Mesendoderm (in vitro differentiated cells): ENCODE data around the gene C9orf43.

ENCODE experiments used
- DNase-seq: peaks from one replicate; pipeline ENCODE4 v3.0.0; 2013
- H2AK5ac ChIP-seq: 2 replicates; pipeline ENCODE4 v1.6.1; 2013; ENCODE audit warnings: low read length, inconsistent platforms
- H2BK120ac ChIP-seq: 2 replicates; pipeline ENCODE4 v1.6.1; 2013; ENCODE audit warnings: low read depth, mild to moderate bottlenecking, low read length, moderate library complexity, mixed read lengths
- H2BK15ac ChIP-seq: replicated peaks from 2 replicates; pipeline ENCODE4 v1.6.1; 2013; ENCODE audit warnings: low read depth, mild to moderate bottlenecking, moderate library complexity
- H2BK5ac ChIP-seq: 2 replicates; pipeline ENCODE4 v1.6.1; 2013; ENCODE audit warnings: low read length, inconsistent platforms
- H3K18ac ChIP-seq: 2 replicates; pipeline ENCODE4 v1.6.1; 2013; ENCODE audit warnings: mild to moderate bottlenecking, low read length, mixed read lengths
- H3K23ac ChIP-seq: one replicate; pipeline ENCODE4 v1.6.1; 2013; ENCODE audit warnings: low read length
- H3K27ac ChIP-seq: 2 replicates; pipeline ENCODE4 v1.5.1; 2013; ENCODE audit warnings: low read depth, mild to moderate bottlenecking, inconsistent platforms, low read length, moderate library complexity
- H3K27me3 ChIP-seq: 2 replicates; pipeline ENCODE4 v1.6.1; 2013; ENCODE audit warnings: low read length, control low read depth, mild to moderate bottlenecking, inconsistent platforms; ENCODE audit not compliant: insufficient read depth, poor library complexity
- H3K36me3 ChIP-seq: 2 replicates; pipeline ENCODE4 v1.6.1; 2013; ENCODE audit warnings: low read length, inconsistent platforms; ENCODE audit not compliant: control insufficient read depth, insufficient read depth
- H3K4ac ChIP-seq: one replicate; pipeline ENCODE4 v1.6.1; 2013; ENCODE audit warnings: low read depth, mild to moderate bottlenecking, low read length, moderate library complexity
- H3K4me1 ChIP-seq: 2 replicates; pipeline ENCODE4 v1.6.1; 2013; ENCODE audit warnings: low read depth, low read length, inconsistent platforms; ENCODE audit not compliant: control insufficient read depth
- H3K4me2 ChIP-seq: 2 replicates; pipeline ENCODE4 v1.6.1; 2013; ENCODE audit warnings: low read length
- H3K4me3 ChIP-seq: 2 replicates; pipeline ENCODE4 v1.5.1; 2013; ENCODE audit warnings: mild to moderate bottlenecking, low read length
- H3K56ac ChIP-seq: one replicate; pipeline ENCODE4 v1.6.1; 2013; ENCODE audit warnings: low read length
- H3K79me1 ChIP-seq: 2 replicates; pipeline ENCODE4 v1.6.1; 2013; ENCODE audit warnings: low read length, inconsistent platforms
- H3K79me2 ChIP-seq: 2 replicates; pipeline ENCODE4 v1.6.1; 2013; ENCODE audit warnings: mild to moderate bottlenecking, low read length; ENCODE audit not compliant: control insufficient read depth, insufficient read depth
- H3K9ac ChIP-seq: 2 replicates; pipeline ENCODE4 v1.6.1; 2013; ENCODE audit warnings: low read length, inconsistent platforms
- H4K5ac ChIP-seq: one replicate; pipeline ENCODE4 v1.6.1; 2013; ENCODE audit warnings: low read length
- H4K8ac ChIP-seq: one replicate; pipeline ENCODE4 v1.6.1; 2013; ENCODE audit warnings: low read depth, mild to moderate bottlenecking, control low read depth, low read length, moderate library complexity
- WGBS: extraction: QIAGEN DNeasy Blood & Tissue Kit; methylation state at CpG from one replicate; pipeline ENCODE4 v1.1.7; 2013; ENCODE audit warnings: low lambda C conversion rate, missing lambda C conversion rate; ENCODE audit not compliant: insufficient coverage; ENCODE audit errors: extremely low coverage; 5-methylcytosine and 5-hydroxymethylcytosine counted together

Gene C9orf43

DNA sequence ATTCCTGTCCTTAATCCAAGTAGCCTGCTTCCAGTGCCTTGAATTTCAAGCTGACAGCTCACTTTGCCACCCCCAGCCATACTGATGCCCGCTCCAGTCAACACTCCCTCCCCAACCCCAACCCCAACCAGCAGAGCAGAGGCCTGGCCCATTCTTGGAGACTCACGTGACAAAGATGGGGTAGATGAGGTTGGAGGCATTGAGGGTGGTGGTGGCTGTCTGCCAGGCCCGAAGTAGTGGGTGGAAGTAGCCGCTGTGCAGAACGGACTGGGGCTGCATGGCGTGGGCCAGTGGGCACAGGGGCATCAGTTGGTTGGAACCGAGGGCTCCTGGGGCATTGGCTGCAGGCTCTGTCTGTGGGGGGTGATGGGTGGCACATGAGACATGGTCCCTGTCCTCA lies 17.3 kb upstream of the C9orf43 start:
- H3K27me3 ChIP-seq = no peaks in the 10 kb centered on the region
- H4K8ac ChIP-seq = no peak overlapping the region
- no peaks in the 10 kb centered on the region for H3K79me2 ChIP-seq
- no peaks in the 10 kb centered on the region for H3K79me1 ChIP-seq
- H3K4ac ChIP-seq = no peak overlapping the region
- no peak overlapping the region for H3K18ac ChIP-seq
- H3K27ac ChIP-seq = no peak overlapping the region
- no peak overlapping the region for H3K4me3 ChIP-seq
- DNase-seq = no peak
- no peak overlapping the region for H3K9ac ChIP-seq
- no peak overlapping the region for H3K23ac ChIP-seq
- H2BK15ac ChIP-seq = no peak overlapping the region
- no peak overlapping the region for H2BK5ac ChIP-seq
- no peak overlapping the region for H2BK120ac ChIP-seq
- H2AK5ac ChIP-seq = no peak overlapping the region
- WGBS = no CpG with 5 or more reads among the region's 7 CpGs
- H3K56ac ChIP-seq = no peak overlapping the region
- H3K36me3 ChIP-seq = peaks cover 2% of the 10 kb centered on the region
- H3K4me1 ChIP-seq = no peaks in the 10 kb centered on the region
- H4K5ac ChIP-seq = no peak overlapping the region
- no peak overlapping the region for H3K4me2 ChIP-seq

DNA sequence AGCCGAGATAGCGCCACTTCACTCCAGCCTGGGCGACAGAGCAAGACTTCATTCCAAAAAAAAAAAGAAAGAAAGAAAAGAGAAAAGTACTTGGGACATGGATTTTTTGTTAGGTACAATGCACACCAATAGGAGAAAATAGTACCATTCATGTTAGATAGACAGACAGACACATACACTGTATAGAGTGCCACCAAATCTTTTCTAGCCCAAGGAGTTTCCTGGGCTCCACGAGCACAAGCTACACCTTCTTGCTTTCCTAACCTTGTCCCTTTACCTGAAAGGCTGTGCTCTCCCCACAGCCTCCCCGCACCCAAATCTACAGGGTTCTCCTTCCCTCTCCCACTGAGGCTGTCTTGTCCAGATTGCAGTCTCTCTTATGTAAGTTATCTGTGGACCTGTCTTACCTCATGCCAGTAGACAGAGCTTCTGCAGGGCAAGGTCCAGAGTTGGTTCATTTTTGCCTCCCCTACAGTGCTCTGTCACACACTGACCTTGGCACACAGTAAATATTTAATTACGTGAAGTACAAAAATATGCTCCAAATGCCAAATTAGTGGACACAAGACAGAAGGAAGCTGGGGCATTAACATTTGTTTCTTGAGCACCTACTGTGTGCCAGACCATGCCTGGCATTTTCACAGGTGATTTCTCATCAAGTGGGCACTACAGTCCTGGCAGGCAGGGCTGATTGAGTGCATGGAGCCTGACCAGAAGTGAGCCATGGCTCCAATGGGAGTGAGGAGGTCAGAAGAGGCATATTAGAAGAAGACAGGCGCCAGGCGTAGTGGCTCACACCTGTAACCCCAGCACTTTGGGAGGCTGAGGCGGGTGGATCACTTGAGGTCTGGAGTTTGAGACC lies 15.3 kb upstream of the C9orf43 start:
- Histone ChIP-seq H3K4me1 (no peaks in the 10 kb centered on the region), H3K36me3 (no peaks in the 10 kb centered on the region), H2AK5ac (no peak overlapping the region), H3K4me3 (no peak overlapping the region), H3K79me2 (no peaks in the 10 kb centered on the region), H3K79me1 (no peaks in the 10 kb centered on the region), H3K9ac (no peak overlapping the region), H2BK120ac (no peak overlapping the region), H3K27me3 (no peaks in the 10 kb centered on the region), H3K4ac (no peak overlapping the region), H3K56ac (no peak overlapping the region), H3K4me2 (no peak overlapping the region), H3K23ac (no peak overlapping the region), H3K18ac (no peak overlapping the region), H3K27ac (no peak overlapping the region), H4K8ac (no peak overlapping the region), H4K5ac (no peak overlapping the region), H2BK5ac (no peak overlapping the region), H2BK15ac (no peak overlapping the region)
- no CpG with 5 or more reads among the region's 9 CpGs for WGBS
- no peak for DNase-seq

DNA sequence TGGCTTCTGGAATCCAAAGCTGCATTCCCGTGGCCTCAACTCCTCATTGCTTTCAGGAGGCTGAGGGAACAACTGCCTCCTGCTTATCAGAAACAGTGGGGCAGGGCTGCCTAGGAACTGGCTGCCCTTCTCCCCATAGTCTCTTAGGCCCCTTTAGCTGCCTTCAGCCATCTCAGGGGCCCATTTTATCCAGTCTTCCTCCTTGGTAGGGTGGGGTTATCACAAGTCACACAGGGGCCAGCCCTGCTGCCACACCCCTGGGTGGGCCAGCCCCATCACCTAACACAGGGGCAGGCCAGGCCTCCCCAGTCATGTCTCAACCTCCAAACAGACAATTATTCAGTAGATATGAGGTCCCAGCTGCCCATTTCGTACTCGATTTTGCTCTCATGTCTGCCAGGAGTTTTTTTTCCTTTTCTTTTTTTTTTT lies 13.3 kb upstream of the C9orf43 start:
- no peak overlapping the region for H3K23ac ChIP-seq
- H3K27me3 ChIP-seq = no peaks in the 10 kb centered on the region
- H3K4me1 ChIP-seq = no peaks in the 10 kb centered on the region
- WGBS = no CpG with 5 or more reads among the region's 3 CpGs
- H3K4me2 ChIP-seq = no peak overlapping the region
- no peak overlapping the region for H3K4ac ChIP-seq
- no peak overlapping the region for H3K9ac ChIP-seq
- no peak overlapping the region for H2AK5ac ChIP-seq
- H3K18ac ChIP-seq = no peak overlapping the region
- H4K8ac ChIP-seq = no peak overlapping the region
- H3K4me3 ChIP-seq = no peak overlapping the region
- H4K5ac ChIP-seq = no peak overlapping the region
- H2BK15ac ChIP-seq = no peak overlapping the region
- H2BK5ac ChIP-seq = no peak overlapping the region
- H3K56ac ChIP-seq = no peak overlapping the region
- no peak overlapping the region for H2BK120ac ChIP-seq
- no peak overlapping the region for H3K27ac ChIP-seq
- H3K79me1 ChIP-seq = no peaks in the 10 kb centered on the region
- no peaks in the 10 kb centered on the region for H3K36me3 ChIP-seq
- no peak for DNase-seq
- H3K79me2 ChIP-seq = no peaks in the 10 kb centered on the region

- H4K8ac ChIP-seq = no peak overlapping the region
- H3K4me3 ChIP-seq = no peak overlapping the region
- H3K4me2 ChIP-seq = no peak overlapping the region
- no peak overlapping the region for H3K9ac ChIP-seq
- no peak overlapping the region for H2AK5ac ChIP-seq
- peak overlapping the region; percentile 60 for H3K27ac ChIP-seq
- no peak overlapping the region for H2BK120ac ChIP-seq
- no peaks in the 10 kb centered on the region for H3K4me1 ChIP-seq
- DNase-seq = no peak
- no peaks in the 10 kb centered on the region for H3K27me3 ChIP-seq
- H3K79me2 ChIP-seq = no peaks in the 10 kb centered on the region
- H2BK5ac ChIP-seq = no peak overlapping the region
- H3K36me3 ChIP-seq = no peaks in the 10 kb centered on the region
- no peak overlapping the region for H3K23ac ChIP-seq
- no peak overlapping the region for H3K18ac ChIP-seq
- no peak overlapping the region for H2BK15ac ChIP-seq
- no peaks in the 10 kb centered on the region for H3K79me1 ChIP-seq
- H3K56ac ChIP-seq = no peak overlapping the region
- whole genome bisulfite sequencing = no CpG with 5 or more reads among the region's 5 CpGs
- H4K5ac ChIP-seq = no peak overlapping the region
- no peak overlapping the region for H3K4ac ChIP-seq
These were observed 11.8 kb upstream of the C9orf43 start for GRCh38 chr9:113398796-113399195.

DNA sequence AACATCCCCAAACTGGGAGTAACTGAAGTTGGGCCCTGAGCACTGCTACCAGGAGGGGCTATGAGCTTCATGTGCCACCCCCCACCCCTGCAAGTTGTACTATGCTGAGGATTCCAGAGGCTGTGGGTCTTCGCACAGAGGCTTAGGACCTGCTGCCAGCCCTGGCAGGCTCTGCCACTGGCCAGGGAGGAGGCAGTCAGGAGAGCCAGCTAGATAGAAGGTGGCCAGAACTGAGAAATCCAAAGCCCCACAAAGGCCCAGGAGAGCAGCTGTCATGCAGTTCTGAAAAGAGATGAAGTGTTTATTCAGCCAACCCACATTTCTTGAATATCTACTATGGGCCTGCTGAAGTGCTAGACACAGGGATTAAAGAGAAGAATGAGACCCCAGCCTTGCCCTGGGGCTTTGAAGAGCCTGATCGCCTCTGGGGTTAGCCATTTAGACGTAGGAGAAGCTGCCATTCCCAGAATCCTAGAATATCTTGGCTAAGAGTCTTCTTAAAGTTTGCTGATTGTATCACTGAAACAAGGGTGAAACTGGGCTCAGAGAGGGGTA lies 10.8 kb upstream of the C9orf43 start:
- WGBS = no CpG with 5 or more reads among the region's 3 CpGs
- Histone ChIP-seq H3K79me1 (no peaks in the 10 kb centered on the region), H3K9ac (peak overlapping the region; percentile 38), H4K8ac (no peak overlapping the region), H2BK15ac (no peak overlapping the region), H2AK5ac (no peak overlapping the region), H3K56ac (peak overlapping the region; percentile 49), H2BK5ac (no peak overlapping the region), H3K4me2 (no peak overlapping the region), H4K5ac (no peak overlapping the region), H3K4me1 (no peaks in the 10 kb centered on the region), H3K23ac (no peak overlapping the region), H3K4me3 (no peak overlapping the region), H3K4ac (no peak overlapping the region), H3K18ac (no peak overlapping the region), H3K27me3 (no peaks in the 10 kb centered on the region), H3K36me3 (no peaks in the 10 kb centered on the region), H3K27ac (peak overlapping the region; percentile 36), H3K79me2 (no peaks in the 10 kb centered on the region), H2BK120ac (no peak overlapping the region)
- DNase-seq = peak; percentile 74
